GM12874 (cell line): ENCODE results near the gene SP2.

ENCODE experiments used
- TF ChIP-seq, protein P1 (sequence below): IDR thresholded peaks from 2 replicates; pipeline ENCODE4 v1.5.1; 2011; ENCODE audit warnings: low read depth, mild to moderate bottlenecking, control low read depth, low read length, moderate library complexity; ENCODE audit not compliant: insufficient read depth

SP2 gene

DNA sequence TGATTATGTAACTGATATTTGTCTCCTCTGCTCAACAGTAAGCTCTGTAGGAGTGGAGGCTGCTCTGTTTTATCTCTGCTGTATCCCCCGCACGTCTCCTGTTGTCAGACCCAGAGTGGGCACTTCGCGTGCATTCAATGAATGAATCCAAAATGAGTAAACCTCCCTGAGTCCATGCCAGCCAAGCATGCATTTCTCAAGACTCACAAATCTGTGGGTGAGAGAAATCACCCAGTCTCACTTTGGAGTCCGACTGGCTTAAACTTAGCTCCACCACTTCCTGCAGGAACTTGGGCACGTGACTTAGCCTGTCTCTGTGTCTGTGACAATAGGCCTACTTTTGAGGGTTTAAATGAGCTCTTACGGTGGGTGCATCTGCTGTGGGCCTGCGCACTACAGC lies 49.0 kb downstream of the SP2 start:
- TF ChIP-seq, protein P1, sequence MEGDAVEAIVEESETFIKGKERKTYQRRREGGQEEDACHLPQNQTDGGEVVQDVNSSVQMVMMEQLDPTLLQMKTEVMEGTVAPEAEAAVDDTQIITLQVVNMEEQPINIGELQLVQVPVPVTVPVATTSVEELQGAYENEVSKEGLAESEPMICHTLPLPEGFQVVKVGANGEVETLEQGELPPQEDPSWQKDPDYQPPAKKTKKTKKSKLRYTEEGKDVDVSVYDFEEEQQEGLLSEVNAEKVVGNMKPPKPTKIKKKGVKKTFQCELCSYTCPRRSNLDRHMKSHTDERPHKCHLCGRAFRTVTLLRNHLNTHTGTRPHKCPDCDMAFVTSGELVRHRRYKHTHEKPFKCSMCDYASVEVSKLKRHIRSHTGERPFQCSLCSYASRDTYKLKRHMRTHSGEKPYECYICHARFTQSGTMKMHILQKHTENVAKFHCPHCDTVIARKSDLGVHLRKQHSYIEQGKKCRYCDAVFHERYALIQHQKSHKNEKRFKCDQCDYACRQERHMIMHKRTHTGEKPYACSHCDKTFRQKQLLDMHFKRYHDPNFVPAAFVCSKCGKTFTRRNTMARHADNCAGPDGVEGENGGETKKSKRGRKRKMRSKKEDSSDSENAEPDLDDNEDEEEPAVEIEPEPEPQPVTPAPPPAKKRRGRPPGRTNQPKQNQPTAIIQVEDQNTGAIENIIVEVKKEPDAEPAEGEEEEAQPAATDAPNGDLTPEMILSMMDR: no peak

DNA sequence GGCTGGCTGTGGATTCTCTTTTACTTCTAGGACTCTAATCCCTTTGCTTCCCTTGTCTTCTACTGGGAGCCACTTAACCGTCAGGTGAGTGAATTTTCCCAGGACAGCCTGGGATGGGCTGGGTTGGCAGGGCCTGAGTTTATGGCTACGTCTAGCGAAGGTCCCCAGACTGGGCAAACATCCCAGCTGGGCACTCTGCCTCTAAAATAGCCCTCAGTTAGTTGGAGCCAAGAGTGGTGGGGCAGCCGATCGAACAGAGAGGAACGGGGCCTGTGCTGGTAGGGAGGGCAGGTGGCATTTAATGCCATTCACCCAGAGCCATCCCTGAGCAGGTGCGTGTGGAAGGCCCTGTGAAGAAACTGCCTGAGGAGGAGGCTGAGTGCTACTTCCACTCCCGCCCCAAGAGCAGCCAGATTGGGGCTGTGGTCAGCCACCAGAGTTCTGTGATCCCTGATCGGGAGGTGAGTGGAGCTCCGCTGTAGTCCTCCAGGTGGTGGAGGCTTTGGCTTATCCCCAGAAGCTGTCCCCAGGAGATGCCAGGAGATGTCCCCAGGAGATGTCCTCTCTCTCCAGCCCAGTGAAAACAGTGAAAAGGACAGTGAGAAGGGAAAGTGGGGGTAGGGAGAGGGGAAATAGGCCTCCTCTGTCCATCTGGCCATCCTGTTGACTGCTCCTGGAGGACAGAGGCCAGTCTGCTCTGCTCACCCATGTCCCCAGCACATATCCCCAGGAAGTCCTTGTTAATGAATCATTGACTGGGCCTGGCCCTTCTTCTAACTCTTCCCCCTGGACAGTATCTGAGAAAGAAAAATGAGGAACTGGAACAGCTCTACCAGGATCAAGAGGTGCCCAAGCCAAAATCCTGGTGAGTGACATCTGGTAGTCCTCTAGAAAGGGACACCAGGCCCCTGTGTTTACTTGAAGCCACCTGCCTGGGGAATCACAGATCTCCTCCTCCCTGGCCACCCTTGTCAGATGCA lies 49.8 kb downstream of the SP2 start:
- TF ChIP-seq, protein P1: no peak

DNA sequence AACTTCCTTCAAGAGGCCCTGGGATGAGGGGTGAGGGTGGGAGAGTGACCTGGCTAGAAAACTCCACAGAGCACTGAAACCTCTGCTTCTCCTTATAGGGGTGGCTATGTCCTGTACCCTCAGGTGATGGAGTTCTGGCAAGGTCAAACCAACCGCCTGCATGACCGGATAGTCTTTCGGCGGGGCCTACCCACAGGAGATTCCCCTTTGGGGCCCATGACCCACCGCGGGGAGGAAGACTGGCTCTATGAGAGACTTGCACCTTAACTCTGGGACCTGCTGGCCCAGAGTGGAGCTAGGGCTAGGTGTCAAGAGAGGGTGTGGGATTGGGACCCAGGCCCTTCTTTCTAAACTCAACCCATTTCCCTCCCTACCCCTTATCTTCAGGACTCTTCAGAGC lies 50.5 kb downstream of the SP2 start:
- TF ChIP-seq, protein P1: no peak

DNA sequence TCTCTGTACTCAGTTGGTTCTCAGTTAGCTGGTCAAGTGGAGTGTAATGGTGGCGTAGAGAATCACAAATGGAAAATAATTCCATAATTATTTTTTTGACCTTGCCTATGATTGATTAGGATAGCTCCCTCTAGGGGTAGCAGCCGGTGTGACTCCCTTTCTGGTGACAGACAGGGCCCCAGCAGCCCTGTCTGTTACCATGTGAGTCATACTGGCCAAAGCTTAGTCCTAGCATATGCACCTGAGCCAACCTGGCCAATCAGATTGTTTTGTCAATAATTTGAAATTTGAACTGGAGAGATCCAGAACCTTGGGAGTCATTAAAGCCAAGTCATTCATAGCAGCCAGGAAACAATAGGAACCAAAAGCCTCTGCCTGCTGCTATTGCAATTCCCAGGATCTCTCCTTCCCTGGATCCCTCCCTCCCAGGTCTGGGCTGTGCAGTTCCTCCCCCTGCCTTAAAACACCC lies 50.9 kb downstream of the SP2 start:
- TF ChIP-seq, protein P1: peak; percentile 75

DNA sequence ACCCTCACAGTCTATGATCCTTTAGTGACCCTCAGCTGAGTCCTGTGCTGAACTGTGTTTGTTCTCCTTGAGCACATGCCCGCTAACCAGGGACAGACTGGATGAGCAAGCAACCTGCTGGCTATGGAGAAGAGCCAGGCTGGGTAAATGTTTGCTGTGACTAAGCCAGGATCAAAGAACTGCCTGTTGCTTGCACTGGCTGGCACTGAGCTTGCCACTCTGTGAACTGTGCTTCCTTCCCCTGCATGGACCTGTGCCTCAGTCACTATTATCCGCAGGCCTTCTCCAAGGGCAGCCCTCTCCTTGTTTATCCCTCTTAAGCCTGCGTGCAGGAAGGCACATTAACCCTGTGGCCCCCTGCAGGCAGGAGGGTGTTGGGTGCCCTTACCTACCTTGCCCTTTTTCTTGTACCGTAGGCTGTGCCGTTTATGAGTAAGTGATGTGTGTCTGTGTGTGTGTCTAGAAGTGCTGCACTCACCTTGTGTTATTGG lies 52.7 kb downstream of the SP2 start:
- TF ChIP-seq, protein P1: no peak

DNA sequence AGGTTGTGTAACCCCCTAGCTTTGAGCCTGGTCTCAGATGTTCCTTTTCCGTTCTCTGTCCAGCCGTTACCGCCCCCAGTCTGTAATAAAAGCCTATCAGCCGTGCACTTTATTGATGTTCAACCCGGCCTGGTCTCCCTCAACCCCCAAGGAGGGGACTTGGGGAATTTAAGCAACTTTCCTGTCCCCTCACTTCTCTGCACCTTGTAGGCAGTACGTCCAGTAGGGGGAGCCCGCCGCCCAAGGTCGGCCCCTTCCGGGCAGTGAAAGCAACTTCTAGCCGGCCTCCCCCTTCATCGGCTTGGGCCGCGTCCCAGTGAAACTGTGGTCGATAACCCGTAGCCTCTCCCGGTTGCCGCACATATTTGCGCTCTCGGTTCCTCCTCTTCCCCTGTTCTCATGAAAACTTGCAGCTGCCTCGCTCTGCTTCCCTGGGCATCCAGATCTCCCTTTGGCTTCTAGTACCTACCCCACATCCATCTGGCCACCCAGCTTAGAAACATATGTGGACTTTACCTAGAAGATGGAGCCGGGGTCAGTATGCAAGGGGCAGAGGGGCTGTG lies 53.2 kb downstream of the SP2 start:
- TF ChIP-seq, protein P1: peak; percentile 93

DNA sequence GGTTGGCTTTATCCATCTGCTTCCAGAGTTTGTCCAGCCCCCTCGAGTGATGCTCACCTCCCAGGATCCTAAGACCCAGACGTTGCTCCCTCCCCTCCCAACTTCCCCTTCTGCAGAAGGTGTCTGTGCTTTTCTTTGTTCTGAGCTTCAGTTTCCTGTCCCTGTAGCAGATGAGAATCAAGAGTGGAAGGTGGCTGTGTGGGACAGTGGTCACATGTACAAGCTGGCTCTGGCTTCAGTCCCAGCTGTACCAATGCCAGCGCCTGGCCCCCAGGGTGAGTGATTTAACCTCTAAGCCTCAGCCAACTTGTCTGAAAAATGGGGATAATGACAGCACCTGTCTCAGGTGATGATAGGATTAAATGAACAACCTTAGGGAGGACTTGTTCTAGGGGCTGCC lies 53.9 kb downstream of the SP2 start:
- TF ChIP-seq, protein P1: no peak
